Measurements from ENCODE around the gene ENTPD7. TPM values are rescaled to one million over a fixed set of nuclear protein-coding genes. Genes with fewer than 3 reads are reported as not detected.

ENTPD7 gene
- total RNA-seq, 1 experiment from 2014 or later = 14.5 TPM

GRCh38 chr10:99689461-99689860 is 30.2 kb downstream of the ENTPD7 start:
- no peak overlapping the region for H2AK5ac ChIP-seq (ENCODE audit: insufficient read length, low read length)
- no peaks in the 10 kb centered on the region for H3K79me1 ChIP-seq (ENCODE audit: insufficient read depth, low read depth, low read length, poor library complexity, severe bottlenecking)
- no peaks in the 10 kb centered on the region for H3K27me3 Mint-ChIP-seq (ENCODE audit: low read depth)
- no peak overlapping the region for H3K27ac Mint-ChIP-seq
- H4K91ac ChIP-seq (ENCODE audit: insufficient read length, low read depth, low read length) = no peak overlapping the region
- H3K4me1 Mint-ChIP-seq = no peaks in the 10 kb centered on the region
- no peaks in the 10 kb centered on the region for H3K9me3 ChIP-seq (ENCODE audit: control insufficient read depth, low read depth, low read length)
- no peaks in the 10 kb centered on the region for H3K27me3 ChIP-seq (ENCODE audit: insufficient read depth, low read length)
- no peak overlapping the region for H3K27ac ChIP-seq (ENCODE audit: insufficient read length, low read depth, low read length)
- H4K5ac ChIP-seq (ENCODE audit: insufficient read length, low read depth, low read length) = no peak overlapping the region
- H2AFZ ChIP-seq (ENCODE audit: low read length) = no peak overlapping the region
- H2BK20ac ChIP-seq (ENCODE audit: low read depth, low read length, poor library complexity, severe bottlenecking) = no peak overlapping the region
- no peak overlapping the region for H3K56ac ChIP-seq (ENCODE audit: insufficient read length, low read depth, low read length)
- no peak overlapping the region for H2BK120ac ChIP-seq (ENCODE audit: low read depth, low read length, poor library complexity, severe bottlenecking)
- H3K18ac ChIP-seq (ENCODE audit: insufficient read length, low read depth, low read length) = no peak overlapping the region
- peaks cover 0 to 18% (median 0%) of the 10 kb centered on the region in 3 experiments; a peak in 3 of 7 replicates for H3K36me3 Mint-ChIP-seq (ENCODE audit: insufficient read depth in 1 of 3, low read depth in 3 of 3)
- no peak overlapping the region for H3K4me3 Mint-ChIP-seq
- no peaks in the 10 kb centered on the region for H3K23me2 ChIP-seq (ENCODE audit: insufficient read length, low read depth, low read length, poor library complexity, severe bottlenecking)
- H3K9ac ChIP-seq (ENCODE audit: extremely low read depth, insufficient read length, low read length) = no peak overlapping the region
- DNase-seq = no peak
- H4K20me1 ChIP-seq (ENCODE audit: control insufficient read depth, insufficient read depth, insufficient read length) = no peaks in the 10 kb centered on the region
- no peak overlapping the region for H3K14ac ChIP-seq (ENCODE audit: insufficient read depth, low read length)
- no peak overlapping the region for H3K23ac ChIP-seq (ENCODE audit: insufficient read length, low read depth, low read length)
- H4K8ac ChIP-seq (replicated peaks; ENCODE audit: insufficient read length, low read depth, low read length) = no peak overlapping the region
- TF ChIP-seq CTCF (conservative IDR thresholded peaks at IDR 0.05) = no peak
- H3T11ph ChIP-seq (ENCODE audit: low read length) = no peak overlapping the region
- H3K4me1 ChIP-seq (ENCODE audit: insufficient read depth, low read length) = no peaks in the 10 kb centered on the region
- H3K9me3 Mint-ChIP-seq = no peaks in the 10 kb centered on the region
- H2BK5ac ChIP-seq (ENCODE audit: insufficient read length, low read length) = no peak overlapping the region
- no peak overlapping the region for H2BK15ac ChIP-seq (ENCODE audit: low read depth, low read length)
- H3K4me2 ChIP-seq (ENCODE audit: insufficient read depth, insufficient read length, low read length) = no peak overlapping the region
- H2BK12ac ChIP-seq (ENCODE audit: insufficient read length, low read depth, low read length) = no peak overlapping the region
- no CpG with 5 or more reads among the region's 1 CpG for WGBS (ENCODE audit: extremely low coverage, insufficient read length, low lambda C conversion rate)
- H3K79me2 ChIP-seq (ENCODE audit: insufficient read depth, low read length) = no peaks in the 10 kb centered on the region
- H3K4ac ChIP-seq (ENCODE audit: low read depth, low read length) = no peak overlapping the region
